ENCODE measurements around the gene SLC7A11. TPM values are rescaled to one million over a fixed set of nuclear protein-coding genes. Genes with fewer than 3 reads are reported as not detected.

Gene SLC7A11
- total RNA-seq, 1 donor from 2014 or later = 0.75 TPM

DNA sequence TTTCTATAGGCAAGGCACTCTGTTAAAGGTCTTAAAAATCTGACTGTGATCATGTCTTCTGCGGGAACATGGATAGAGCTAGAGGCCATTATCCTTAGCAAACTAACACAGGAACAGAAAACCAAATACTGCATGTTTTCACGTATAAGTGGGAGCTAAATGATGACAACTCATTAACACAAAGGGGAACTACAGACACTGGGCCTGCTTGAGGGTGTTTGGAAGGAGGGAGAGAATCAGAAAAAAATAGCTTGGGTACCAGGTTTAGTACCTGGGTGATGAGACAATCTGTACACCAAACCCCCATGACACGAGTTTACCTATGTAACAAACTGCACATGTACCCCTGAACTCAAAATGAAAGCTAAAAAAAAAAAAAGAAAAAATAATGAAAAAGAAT lies 12.1 kb downstream of the SLC7A11 start:
- no peaks in the 10 kb centered on the region for H3K27me3 ChIP-seq
- H3K4me1 ChIP-seq = no peaks in the 10 kb centered on the region
- H3K4me3 ChIP-seq = no peak overlapping the region
- H3K36me3 ChIP-seq = no peaks in the 10 kb centered on the region
- DNase-seq (ENCODE audit: low spot score in 2 of 2) = no peak
- intact Hi-C loops (cut with DNase I) = no loop called here
- no peak overlapping the region for H3K27ac ChIP-seq
- H3K9me3 ChIP-seq = no peaks in the 10 kb centered on the region
- TF ChIP-seq, protein P1, sequence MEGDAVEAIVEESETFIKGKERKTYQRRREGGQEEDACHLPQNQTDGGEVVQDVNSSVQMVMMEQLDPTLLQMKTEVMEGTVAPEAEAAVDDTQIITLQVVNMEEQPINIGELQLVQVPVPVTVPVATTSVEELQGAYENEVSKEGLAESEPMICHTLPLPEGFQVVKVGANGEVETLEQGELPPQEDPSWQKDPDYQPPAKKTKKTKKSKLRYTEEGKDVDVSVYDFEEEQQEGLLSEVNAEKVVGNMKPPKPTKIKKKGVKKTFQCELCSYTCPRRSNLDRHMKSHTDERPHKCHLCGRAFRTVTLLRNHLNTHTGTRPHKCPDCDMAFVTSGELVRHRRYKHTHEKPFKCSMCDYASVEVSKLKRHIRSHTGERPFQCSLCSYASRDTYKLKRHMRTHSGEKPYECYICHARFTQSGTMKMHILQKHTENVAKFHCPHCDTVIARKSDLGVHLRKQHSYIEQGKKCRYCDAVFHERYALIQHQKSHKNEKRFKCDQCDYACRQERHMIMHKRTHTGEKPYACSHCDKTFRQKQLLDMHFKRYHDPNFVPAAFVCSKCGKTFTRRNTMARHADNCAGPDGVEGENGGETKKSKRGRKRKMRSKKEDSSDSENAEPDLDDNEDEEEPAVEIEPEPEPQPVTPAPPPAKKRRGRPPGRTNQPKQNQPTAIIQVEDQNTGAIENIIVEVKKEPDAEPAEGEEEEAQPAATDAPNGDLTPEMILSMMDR (IDR thresholded peaks at IDR 0.05) = no peak

DNA sequence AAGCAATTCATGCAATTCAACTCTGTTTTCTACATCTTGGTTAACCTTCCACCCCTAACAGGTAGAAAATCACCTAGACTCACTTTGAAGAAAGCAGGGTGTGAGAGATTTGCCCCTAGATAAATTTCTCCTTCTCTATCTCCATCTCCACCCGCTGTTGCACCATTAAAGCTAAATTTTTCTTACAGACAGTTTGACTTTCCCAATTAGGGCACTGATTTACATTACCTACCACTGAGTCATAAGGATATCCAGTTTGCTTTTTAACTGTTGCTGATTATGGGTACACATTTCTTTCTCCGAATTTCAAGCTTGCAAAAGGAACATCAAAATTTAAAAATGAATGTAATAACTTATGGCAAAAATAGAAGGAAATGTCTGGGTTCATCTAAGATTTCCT lies 13.0 kb downstream of the SLC7A11 start:
- no peaks in the 10 kb centered on the region for H3K27me3 ChIP-seq
- H3K9me3 ChIP-seq = no peaks in the 10 kb centered on the region
- TF ChIP-seq, protein P1 (IDR thresholded peaks at IDR 0.05) = no peak
- H3K27ac ChIP-seq = no peak overlapping the region
- intact Hi-C loops (cut with DNase I) = no loop called here
- H3K4me1 ChIP-seq = no peaks in the 10 kb centered on the region
- no peak for DNase-seq (ENCODE audit: low spot score in 2 of 2)
- no peak overlapping the region for H3K4me3 ChIP-seq
- H3K36me3 ChIP-seq = no peaks in the 10 kb centered on the region

DNA sequence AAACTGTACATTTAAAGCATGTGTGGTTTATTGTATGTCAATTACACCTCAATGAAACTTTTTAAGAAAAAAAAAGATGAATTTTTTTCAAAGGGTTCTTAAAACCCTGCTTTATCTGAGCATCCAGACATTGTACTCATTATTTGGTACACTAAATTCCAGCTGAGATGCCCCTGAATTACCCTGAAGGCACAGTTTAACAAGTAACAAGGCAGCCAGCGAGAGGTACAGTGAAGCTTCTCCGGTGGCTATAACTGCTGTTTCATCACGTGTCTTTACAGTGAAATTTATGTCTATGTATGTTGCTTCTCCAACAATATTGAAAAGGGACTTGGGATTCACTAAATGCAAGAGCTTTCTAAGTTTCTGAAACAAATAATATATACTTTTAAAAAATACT lies 15.8 kb downstream of the SLC7A11 start:
- no peaks in the 10 kb centered on the region for H3K36me3 ChIP-seq
- intact Hi-C loops (cut with DNase I) = no loop called here
- TF ChIP-seq, protein P1 (IDR thresholded peaks at IDR 0.05) = no peak
- H3K9me3 ChIP-seq = no peaks in the 10 kb centered on the region
- peaks cover 0 to 2% of the 10 kb centered on the region in 2 donors for H3K4me1 ChIP-seq
- no peak overlapping the region for H3K4me3 ChIP-seq
- no peaks in the 10 kb centered on the region for H3K27me3 ChIP-seq
- DNase-seq (ENCODE audit: low spot score in 2 of 2) = no peak
- H3K27ac ChIP-seq = no peak overlapping the region

DNA sequence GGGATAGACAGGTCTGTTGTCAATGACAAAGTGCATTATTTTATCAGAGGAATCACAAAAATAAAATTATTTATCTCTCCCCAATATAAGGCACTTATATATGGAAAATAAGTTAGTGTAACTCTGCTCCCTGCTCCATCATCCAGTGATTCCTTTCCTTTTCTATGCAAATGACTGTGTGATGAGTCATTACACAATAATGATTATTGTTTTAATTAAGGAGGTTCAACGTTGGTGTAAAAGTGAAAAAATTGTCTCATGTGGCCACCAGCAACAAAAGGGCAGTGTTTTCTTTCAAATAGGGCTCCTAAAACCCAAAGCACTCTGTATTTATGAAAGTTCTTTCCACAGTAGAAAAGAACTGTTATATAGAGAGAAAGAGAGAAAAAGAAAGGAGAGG lies 16.7 kb downstream of the SLC7A11 start:
- Histone ChIP-seq H3K27me3 (no peaks in the 10 kb centered on the region), H3K36me3 (no peaks in the 10 kb centered on the region), H3K9me3 (no peaks in the 10 kb centered on the region), H3K27ac (no peak overlapping the region), H3K4me3 (no peak overlapping the region), H3K4me1 (peaks cover 0 to 2% of the 10 kb centered on the region in 2 donors)
- intact Hi-C loops (cut with DNase I) = no loop called here
- DNase-seq (ENCODE audit: low spot score in 2 of 2) = no peak
- TF ChIP-seq, protein P1 (IDR thresholded peaks at IDR 0.05) = no peak

DNA sequence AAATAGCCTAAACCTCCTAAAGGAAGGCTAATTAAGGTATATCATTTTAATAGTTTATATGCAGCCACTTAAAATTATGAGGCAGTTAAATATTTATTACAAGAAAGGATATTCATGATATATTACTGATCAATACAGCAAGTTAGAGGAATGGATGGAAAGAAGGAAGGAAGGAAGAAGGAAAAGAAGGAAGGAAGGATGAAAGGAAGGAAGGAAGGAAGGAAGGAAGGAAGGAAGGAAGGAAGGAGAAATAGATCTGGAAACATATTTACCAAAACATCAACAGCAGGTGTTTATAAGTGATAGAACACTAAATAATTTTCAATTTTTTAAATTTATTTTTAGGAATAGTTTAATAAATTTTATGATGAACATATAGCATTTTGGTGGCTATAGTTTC lies 17.5 kb downstream of the SLC7A11 start:
- Histone ChIP-seq H3K27me3 (no peaks in the 10 kb centered on the region), H3K9me3 (no peaks in the 10 kb centered on the region), H3K4me1 (peaks cover 0 to 2% of the 10 kb centered on the region in 2 donors), H3K4me3 (no peak overlapping the region), H3K27ac (no peak overlapping the region), H3K36me3 (no peaks in the 10 kb centered on the region)
- intact Hi-C loops (cut with DNase I) = no loop called here
- TF ChIP-seq, protein P1 (IDR thresholded peaks at IDR 0.05) = no peak
- DNase-seq (ENCODE audit: low spot score in 2 of 2) = no peak

DNA sequence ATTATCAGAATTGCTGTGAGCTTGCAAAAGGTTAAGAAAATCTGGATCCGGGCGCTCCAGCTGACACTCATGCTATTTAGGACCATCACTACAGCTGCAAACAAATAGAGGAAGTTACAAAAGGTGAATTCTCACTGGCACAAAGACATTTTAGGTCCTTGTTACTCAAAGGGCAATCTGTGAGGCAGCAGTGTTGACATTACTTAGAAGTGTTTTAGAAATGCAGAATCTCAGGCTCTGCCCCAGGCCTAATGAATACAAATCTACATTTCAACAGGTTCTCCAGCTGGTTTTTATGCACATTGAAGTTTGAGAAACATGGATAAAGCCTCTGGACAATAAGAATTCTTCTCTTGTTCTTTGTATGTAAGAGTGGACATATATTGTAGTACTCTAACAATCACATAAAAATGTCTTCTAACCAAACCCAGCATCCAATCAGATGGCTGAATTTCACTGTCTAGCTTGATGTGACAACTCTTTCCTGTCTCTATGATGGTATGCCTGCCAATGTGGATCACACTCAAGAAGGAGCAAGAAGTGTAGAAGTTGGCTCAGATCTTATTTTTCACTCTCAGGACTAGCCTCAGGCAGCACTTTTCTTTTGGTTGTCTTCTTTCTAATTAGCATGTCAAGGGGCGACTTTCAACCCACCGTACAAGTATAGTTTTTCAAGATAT lies 18.8 kb downstream of the SLC7A11 start:
- H3K27me3 ChIP-seq = no peaks in the 10 kb centered on the region
- TF ChIP-seq, protein P1 (IDR thresholded peaks at IDR 0.05) = no peak
- H3K27ac ChIP-seq = no peak overlapping the region
- no peak for DNase-seq (ENCODE audit: low spot score in 2 of 2)
- H3K36me3 ChIP-seq = no peaks in the 10 kb centered on the region
- H3K4me1 ChIP-seq = peaks cover 0 to 2% of the 10 kb centered on the region in 2 donors
- H3K9me3 ChIP-seq = no peaks in the 10 kb centered on the region
- no peak overlapping the region for H3K4me3 ChIP-seq
- intact Hi-C loops (cut with DNase I) = no loop called here

Data from ascending aorta (tissue), 2 donors.